Mucosa of stomach (tissue), 1 donor: ENCODE data around the gene MEGF8.
"Not testable (repeated sequence)": the region's sequence is repeated elsewhere in the genome, so short reads cannot be mapped to it uniquely, and the experiment has no call there.

ENCODE experiments used
- H3K27me3 ChIP-seq: one replicate; pipeline ENCODE4 v1.7.0; 2013; ENCODE audit warnings: mild to moderate bottlenecking, low read length; ENCODE audit not compliant: control insufficient read depth, insufficient read depth
- H3K36me3 ChIP-seq: one replicate; pipeline ENCODE4 v1.7.0; 2013; ENCODE audit warnings: low read length; ENCODE audit not compliant: control insufficient read depth, insufficient read depth
- H3K4me1 ChIP-seq: one replicate; pipeline ENCODE4 v1.7.0; 2013; ENCODE audit warnings: mild to moderate bottlenecking, low read length; ENCODE audit not compliant: control insufficient read depth, insufficient read depth
- H3K4me3 ChIP-seq: one replicate; pipeline ENCODE4 v1.7.0; 2013; ENCODE audit warnings: low read length
- H3K9ac ChIP-seq: one replicate; pipeline ENCODE4 v1.7.0; 2013; ENCODE audit warnings: mild to moderate bottlenecking, low read length, moderate library complexity
- H3K9me3 ChIP-seq: one replicate; pipeline ENCODE4 v1.7.0; 2013; ENCODE audit warnings: mild to moderate bottlenecking, low read length, moderate library complexity; ENCODE audit not compliant: control insufficient read depth
- donor health status: Pancreatic carcinoma.

MEGF8 gene

GRCh38 chr19:42328854-42329253 is 3.4 kb downstream of the MEGF8 start:
- no peak overlapping the region for H3K4me3 ChIP-seq
- H3K9me3 ChIP-seq = no peaks in the 10 kb centered on the region
- no peaks in the 10 kb centered on the region for H3K36me3 ChIP-seq
- no peak overlapping the region for H3K9ac ChIP-seq
- peaks cover 16% of the 10 kb centered on the region for H3K4me1 ChIP-seq
- H3K27me3 ChIP-seq = peaks cover 11% of the 10 kb centered on the region

- H3K9ac ChIP-seq = no peak overlapping the region
- H3K9me3 ChIP-seq = no peaks in the 10 kb centered on the region
- H3K4me3 ChIP-seq = no peak overlapping the region
- no peaks in the 10 kb centered on the region for H3K27me3 ChIP-seq
- H3K4me1 ChIP-seq = peaks cover 6% of the 10 kb centered on the region
- no peaks in the 10 kb centered on the region for H3K36me3 ChIP-seq
These were observed 4.8 kb downstream of the MEGF8 start for GRCh38 chr19:42330241-42330711.

- not testable (repeated sequence) for H3K27me3 ChIP-seq, H3K9ac ChIP-seq, H3K36me3 ChIP-seq, H3K4me1 ChIP-seq, H3K4me3 ChIP-seq, H3K9me3 ChIP-seq
These were observed 5.9 kb downstream of the MEGF8 start for GRCh38 chr19:42331333-42331732.

GRCh38 chr19:42332059-42332458 is 6.6 kb downstream of the MEGF8 start:
- no peaks in the 10 kb centered on the region for H3K27me3 ChIP-seq
- H3K36me3 ChIP-seq = no peaks in the 10 kb centered on the region
- H3K4me3 ChIP-seq = no peak overlapping the region
- no peaks in the 10 kb centered on the region for H3K4me1 ChIP-seq
- no peak overlapping the region for H3K9ac ChIP-seq
- no peaks in the 10 kb centered on the region for H3K9me3 ChIP-seq

- Histone ChIP-seq H3K4me1 (no peaks in the 10 kb centered on the region), H3K36me3 (no peaks in the 10 kb centered on the region), H3K9ac (no peak overlapping the region), H3K4me3 (no peak overlapping the region), H3K9me3 (no peaks in the 10 kb centered on the region), H3K27me3 (no peaks in the 10 kb centered on the region)
These were observed 7.6 kb downstream of the MEGF8 start for GRCh38 chr19:42333018-42333417.

- no peaks in the 10 kb centered on the region for H3K27me3 ChIP-seq
- no peaks in the 10 kb centered on the region for H3K4me1 ChIP-seq
- H3K9ac ChIP-seq = no peak overlapping the region
- H3K36me3 ChIP-seq = no peaks in the 10 kb centered on the region
- H3K4me3 ChIP-seq = no peak overlapping the region
- H3K9me3 ChIP-seq = no peaks in the 10 kb centered on the region
These were observed 8.7 kb downstream of the MEGF8 start for GRCh38 chr19:42333975-42334696.

GRCh38 chr19:42334697-42335373 is 9.4 kb downstream of the MEGF8 start:
- Histone ChIP-seq H3K4me3 (no peak overlapping the region), H3K9ac (no peak overlapping the region), H3K9me3 (no peaks in the 10 kb centered on the region), H3K4me1 (no peaks in the 10 kb centered on the region), H3K36me3 (no peaks in the 10 kb centered on the region), H3K27me3 (no peaks in the 10 kb centered on the region)

- no peak overlapping the region for H3K4me3 ChIP-seq
- H3K9ac ChIP-seq = no peak overlapping the region
- H3K4me1 ChIP-seq = no peaks in the 10 kb centered on the region
- H3K9me3 ChIP-seq = no peaks in the 10 kb centered on the region
- no peaks in the 10 kb centered on the region for H3K27me3 ChIP-seq
- no peaks in the 10 kb centered on the region for H3K36me3 ChIP-seq
These were observed 10.0 kb downstream of the MEGF8 start for GRCh38 chr19:42335374-42335936.

GRCh38 chr19:42335971-42336370 is 10.5 kb downstream of the MEGF8 start:
- no peaks in the 10 kb centered on the region for H3K9me3 ChIP-seq
- H3K27me3 ChIP-seq = no peaks in the 10 kb centered on the region
- no peak overlapping the region for H3K9ac ChIP-seq
- H3K36me3 ChIP-seq = no peaks in the 10 kb centered on the region
- H3K4me1 ChIP-seq = no peaks in the 10 kb centered on the region
- H3K4me3 ChIP-seq = no peak overlapping the region

GRCh38 chr19:42339126-42339860 is 13.9 kb downstream of the MEGF8 start:
- H3K9me3 ChIP-seq, H3K27me3 ChIP-seq, H3K36me3 ChIP-seq, H3K4me3 ChIP-seq, H3K4me1 ChIP-seq, H3K9ac ChIP-seq: not testable (repeated sequence)

- H3K36me3 ChIP-seq, H3K4me1 ChIP-seq, H3K4me3 ChIP-seq, H3K9me3 ChIP-seq, H3K27me3 ChIP-seq, H3K9ac ChIP-seq: not testable (repeated sequence)
These were observed 14.5 kb downstream of the MEGF8 start for GRCh38 chr19:42339922-42340321.
